MCF 10A (cell line): ENCODE results near the gene CHL1. TPM values are rescaled to one million over a fixed set of nuclear protein-coding genes. Genes with fewer than 3 reads are reported as not detected.

ENCODE experiments used
- BruUV-seq: library from RNA; stranded (reverse); fragments of 400-500 nt; replicated peaks from 2 replicates; lab custom pipeline; 2021; lab: Mats Ljungman, UMichigan
- CTCF ChIA-PET: fragments of 300-600 bp; sonication (Branson Sonifier 250); formaldehyde crosslinking; extraction: SDS; loops from one replicate; lab custom pipeline; 2021; ENCODE audit warnings: antibody characterized with exemption, inconsistent platforms; lab: Yijun Ruan, JAX
- POLR2A ChIA-PET: fragments of 300-600, 350-650 bp; sonication (Branson Sonifier 250); formaldehyde crosslinking; extraction: SDS; loops from one replicate; lab custom pipeline; 2020; ENCODE audit warnings: antibody characterized with exemption, inconsistent platforms; lab: Yijun Ruan, JAX
- DNase-seq: peaks from one replicate; pipeline ENCODE4 v3.0.0-alpha.2; 2018; ENCODE audit not compliant: unreplicated experiment
- H3K27ac Mint-ChIP-seq: one replicate; pipeline ENCODE4 v1.8.0; 2022; ENCODE audit warnings: mild to moderate bottlenecking, low read depth, mixed read lengths; ENCODE audit not compliant: unreplicated experiment
- H3K27me3 Mint-ChIP-seq: one replicate; pipeline ENCODE4 v1.8.0; 2022; ENCODE audit warnings: mixed read lengths; ENCODE audit not compliant: insufficient read depth, unreplicated experiment
- H3K36me3 Mint-ChIP-seq: one replicate; pipeline ENCODE4 v1.8.0; 2022; ENCODE audit warnings: mild to moderate bottlenecking, moderate library complexity, mixed read lengths; ENCODE audit not compliant: insufficient read depth, unreplicated experiment
- H3K4me1 Mint-ChIP-seq: one replicate; pipeline ENCODE4 v1.8.0; 2022; ENCODE audit warnings: mixed read lengths; ENCODE audit not compliant: insufficient read depth, unreplicated experiment
- H3K4me3 Mint-ChIP-seq: one replicate; pipeline ENCODE4 v1.8.0; 2022; ENCODE audit warnings: mild to moderate bottlenecking, moderate library complexity, mixed read lengths; ENCODE audit not compliant: unreplicated experiment
- H3K9me3 Mint-ChIP-seq: one replicate; pipeline ENCODE4 v1.8.0; 2022; ENCODE audit warnings: mixed read lengths; ENCODE audit not compliant: unreplicated experiment
- CTCF ChIP-seq: fragments of 200-600 bp; IDR thresholded peaks from one replicate; pipeline ENCODE4 v1.8.0; 2022; ENCODE audit warnings: antibody characterized with exemption, mild to moderate bottlenecking; ENCODE audit not compliant: unreplicated experiment
- intact Hi-C: fragments of 100-400 bp; cut with micrococcal nuclease; formaldehyde crosslinking; loops from 2 replicates; pipeline ENCODE4 v1.14.1; 2022
- total RNA-seq: library from RNA; stranded (reverse); gene quantifications from 2 replicates; pipeline ENCODE4 v1.2.3, GENCODE V29; 2022

Gene CHL1
- total RNA-seq, 1 experiment from 2014 or later: not detected

DNA sequence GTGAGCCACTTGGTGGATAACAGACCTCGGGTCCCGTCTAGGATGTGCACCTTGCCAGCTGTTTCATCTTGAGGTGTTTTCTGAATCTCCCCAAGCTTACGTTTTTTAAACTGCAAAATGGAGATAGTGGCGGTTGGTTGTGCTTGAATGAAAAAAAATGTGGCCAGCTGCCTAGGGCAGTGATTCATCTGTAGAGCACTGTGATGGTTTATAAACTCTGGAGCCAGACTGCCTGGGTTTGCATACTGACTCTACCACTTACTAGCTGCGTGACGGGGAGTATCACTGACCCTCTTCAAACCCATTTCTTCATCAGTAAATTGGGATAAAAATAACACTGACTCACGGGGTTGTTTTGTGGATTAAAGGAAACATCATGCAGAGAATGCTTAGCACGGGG lies 159.1 kb downstream of the CHL1 start:
- CTCF ChIA-PET: interaction anchor here (1.5 to 2.6 kb wide), 3 partner anchors 12 to 315 kb away, joined by 3 to 80 read pairs (median 20); no protein-coding TSS in a partner anchor
- POLR2A ChIA-PET: no interaction called here
- Mint-ChIP-seq H3K4me3 (no peak overlapping the region), H3K9me3 (no peaks in the 10 kb centered on the region), H3K36me3 (no peaks in the 10 kb centered on the region), H3K27ac (no peak overlapping the region), H3K27me3 (peaks cover 22% of the 10 kb centered on the region), H3K4me1 (no peaks in the 10 kb centered on the region)
- no TSS peak for BruUV-seq
- TF ChIP-seq CTCF: no peak
- no peak for DNase-seq
- intact Hi-C loops: no loop called here

DNA sequence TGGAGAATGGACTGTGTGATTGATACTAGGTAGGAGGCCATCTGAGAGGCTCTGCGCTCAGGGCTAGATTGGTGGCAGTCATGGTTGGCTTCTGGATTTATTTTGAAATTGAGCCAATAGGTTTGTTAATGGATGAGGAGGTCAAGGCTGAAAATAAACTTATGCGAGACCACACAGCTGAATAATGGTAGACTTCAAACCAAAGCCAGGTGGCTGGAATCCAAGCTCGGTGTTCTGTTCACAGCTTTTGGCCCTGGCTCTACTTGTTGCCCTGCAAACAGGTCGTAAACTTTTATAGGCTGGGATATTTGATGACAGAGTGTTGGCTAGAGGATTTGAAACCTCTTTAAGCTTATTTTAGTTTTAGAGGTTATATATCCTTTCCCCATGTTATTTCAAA lies 160.4 kb downstream of the CHL1 start:
- no peak for DNase-seq
- Mint-ChIP-seq H3K4me3 (no peak overlapping the region), H3K27me3 (peaks cover 10% of the 10 kb centered on the region), H3K36me3 (no peaks in the 10 kb centered on the region), H3K4me1 (no peaks in the 10 kb centered on the region), H3K9me3 (no peaks in the 10 kb centered on the region), H3K27ac (no peak overlapping the region)
- BruUV-seq: no TSS peak
- CTCF ChIA-PET: interaction anchor here (0.6 to 2.5 kb wide), 4 partner anchors 19 to 315 kb away, joined by 3 to 11 read pairs (median 4); no protein-coding TSS in a partner anchor
- POLR2A ChIA-PET: no interaction called here
- intact Hi-C loops: no loop called here
- no peak for TF ChIP-seq CTCF

DNA sequence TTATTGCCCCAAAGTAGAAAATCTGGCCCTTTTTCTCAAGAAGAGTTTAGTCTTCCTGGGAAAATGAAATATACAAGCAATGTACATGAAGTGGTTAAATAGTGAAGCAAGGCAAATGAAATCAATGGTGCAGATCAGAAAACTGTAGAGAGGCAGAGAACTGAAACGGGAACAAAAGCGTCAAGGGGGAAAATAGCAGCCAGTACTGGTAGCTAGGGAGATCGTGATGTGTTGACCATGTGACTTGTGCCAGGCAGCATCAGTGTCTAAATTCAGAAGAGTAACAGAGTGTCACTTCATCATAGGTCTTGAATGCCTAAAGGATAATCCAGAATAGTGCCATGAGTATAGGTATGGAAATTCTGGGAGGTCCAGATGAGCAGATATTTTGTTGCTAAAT lies 163.1 kb downstream of the CHL1 start:
- H3K9me3 Mint-ChIP-seq: no peaks in the 10 kb centered on the region
- H3K4me1 Mint-ChIP-seq: no peaks in the 10 kb centered on the region
- BruUV-seq: no TSS peak
- intact Hi-C loops: no loop called here
- H3K4me3 Mint-ChIP-seq: no peak overlapping the region
- ChIA-PET CTCF (interaction anchor here (0.6 kb wide), 1 partner anchor 14 kb away, joined by 3 read pairs; no protein-coding TSS in a partner anchor), POLR2A (no interaction called here)
- no peak overlapping the region for H3K27ac Mint-ChIP-seq
- DNase-seq: no peak
- H3K36me3 Mint-ChIP-seq: no peaks in the 10 kb centered on the region
- H3K27me3 Mint-ChIP-seq: peaks cover 21% of the 10 kb centered on the region
- TF ChIP-seq CTCF: no peak

GRCh38 chr3:362681-363338 lies 166.2 kb downstream of the CHL1 start:
- intact Hi-C loops: no loop called here

More at GRCh38 chr3:362681-363338, 166.2 kb downstream of the CHL1 start:
- Mint-ChIP-seq H3K9me3 (no peaks in the 10 kb centered on the region), H3K4me3 (no peak overlapping the region), H3K4me1 (no peaks in the 10 kb centered on the region), H3K36me3 (no peaks in the 10 kb centered on the region), H3K27me3 (peaks cover 11% of the 10 kb centered on the region), H3K27ac (no peak overlapping the region)
- TF ChIP-seq CTCF: no peak
- CTCF ChIA-PET: interaction anchor here (0.9 to 2.9 kb wide), 2 partner anchors 9 to 13 kb away, joined by 4 to 11 read pairs; no protein-coding TSS in a partner anchor
- no TSS peak for BruUV-seq
- POLR2A ChIA-PET: no interaction called here
- DNase-seq: no peak
